Measurements from ENCODE around the gene OSBPL2. TPM values are rescaled to one million over a fixed set of nuclear protein-coding genes. Genes with fewer than 3 reads are reported as not detected.

OSBPL2 gene
- polyA plus RNA-seq, 6 donors from 2014 or later, result 15.8 to 29.5 (median 17.7) TPM

DNA sequence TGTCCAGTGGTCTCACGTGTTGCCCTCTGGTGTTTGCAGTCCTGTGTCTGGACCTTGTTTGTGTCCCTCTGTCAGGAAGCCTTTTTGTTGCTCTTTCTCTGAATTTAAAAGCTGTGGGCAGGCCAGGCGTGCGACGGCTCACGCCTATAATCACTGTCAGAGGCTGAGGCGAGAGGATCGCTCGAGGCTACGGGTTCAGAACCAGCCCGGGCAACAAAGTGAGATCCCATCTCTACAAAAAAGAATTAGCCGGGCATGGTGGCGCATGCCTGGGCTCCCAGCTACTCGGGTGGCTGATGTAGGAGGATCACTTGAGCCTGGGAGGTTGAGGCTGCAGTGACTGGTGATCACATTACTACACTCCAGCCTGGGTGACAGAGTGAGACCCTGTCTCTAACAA, 28.5 kb downstream of the OSBPL2 start:
- Mint-ChIP-seq H3K36me3 (peaks cover 5 to 16% of the 10 kb centered on the region in 2 donors), H3K27me3 (no peaks in the 10 kb centered on the region), H3K4me1 (peaks cover 0 to 10% (median 0%) of the 10 kb centered on the region in 3 donors), H3K27ac (no peak overlapping the region), H3K4me3 (no peak overlapping the region), H3K9me3 (peaks cover 0 to 2% (median 0%) of the 10 kb centered on the region in 7 donors)
- DNase-seq (no peak), ATAC-seq (ENCODE audit: low read depth in 2 of 2) (no peak)

DNA sequence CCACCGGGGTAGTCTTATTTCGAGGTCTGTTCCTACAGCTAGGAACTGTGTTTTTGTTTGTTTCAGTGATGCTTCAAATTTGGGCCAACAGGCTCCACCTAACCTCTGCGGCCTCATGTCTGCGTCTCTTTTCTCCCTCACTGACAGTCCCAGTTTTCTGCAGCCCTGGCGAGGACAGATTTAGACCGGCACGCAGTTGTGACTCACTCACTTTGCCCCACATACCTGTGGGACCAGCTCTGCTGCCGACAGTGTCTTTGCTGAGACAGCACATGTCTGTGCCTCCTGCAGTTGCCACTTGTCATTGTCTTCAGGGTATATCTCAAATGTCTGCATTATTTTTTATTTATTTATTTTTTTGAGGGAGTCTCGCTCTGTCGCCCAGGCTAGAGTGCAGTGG, 29.2 kb downstream of the OSBPL2 start:
- no peaks in the 10 kb centered on the region for H3K27me3 Mint-ChIP-seq
- peaks cover 0 to 9% (median 0%) of the 10 kb centered on the region in 3 donors for H3K4me1 Mint-ChIP-seq
- peaks cover 0 to 2% (median 0%) of the 10 kb centered on the region in 7 donors for H3K9me3 Mint-ChIP-seq
- ATAC-seq (ENCODE audit: low read depth in 2 of 2), result no peak
- H3K36me3 Mint-ChIP-seq, result peaks cover 5 to 21% of the 10 kb centered on the region in 2 donors
- no peak overlapping the region for H3K4me3 Mint-ChIP-seq
- H3K27ac Mint-ChIP-seq, result peak overlapping the region in 1 of 6 donors; percentile 30
- no peak for DNase-seq

- H3K4me3 Mint-ChIP-seq, result no peak overlapping the region
- ATAC-seq (ENCODE audit: low read depth in 2 of 2) (no peak), DNase-seq (no peak)
- H3K27me3 Mint-ChIP-seq, result no peaks in the 10 kb centered on the region
- H3K9me3 Mint-ChIP-seq, result peaks cover 0 to 2% (median 0%) of the 10 kb centered on the region in 7 donors
- H3K27ac Mint-ChIP-seq, result peak overlapping the region in 1 of 6 donors; percentile 33
- peaks cover 0 to 11% (median 3%) of the 10 kb centered on the region in 3 donors for H3K4me1 Mint-ChIP-seq
- H3K36me3 Mint-ChIP-seq, result peaks cover 5 to 24% of the 10 kb centered on the region in 2 donors
Observed at GRCh38 chr20:62268228-62268900, 30.0 kb downstream of the OSBPL2 start.

- ATAC-seq (ENCODE audit: low read depth in 2 of 2) (no peak), DNase-seq (no peak)
- Mint-ChIP-seq H3K27me3 (no peaks in the 10 kb centered on the region), H3K4me3 (no peak overlapping the region), H3K27ac (no peak overlapping the region), H3K9me3 (peaks cover 0 to 2% (median 0%) of the 10 kb centered on the region in 7 donors), H3K36me3 (peaks cover 5 to 24% of the 10 kb centered on the region in 2 donors), H3K4me1 (peaks cover 8 to 21% (median 13%) of the 10 kb centered on the region in 3 donors)
Observed at GRCh38 chr20:62269378-62269777, 31.1 kb downstream of the OSBPL2 start.

- H3K4me1 Mint-ChIP-seq, result peaks cover 12 to 26% (median 18%) of the 10 kb centered on the region in 3 donors
Observed at GRCh38 chr20:62269871-62270270, 31.6 kb downstream of the OSBPL2 start.

GRCh38 chr20:62272200-62272599, 33.9 kb downstream of the OSBPL2 start:
- Mint-ChIP-seq H3K4me3 (no peak overlapping the region), H3K9me3 (no peaks in the 10 kb centered on the region), H3K27me3 (no peaks in the 10 kb centered on the region), H3K36me3 (peaks cover 0 to 8% of the 10 kb centered on the region in 2 donors), H3K27ac (no peak overlapping the region), H3K4me1 (peaks cover 20 to 32% (median 30%) of the 10 kb centered on the region in 3 donors)
- ATAC-seq (ENCODE audit: low read depth in 2 of 2) (no peak), DNase-seq (no peak)

More at GRCh38 chr20:62269871-62270270, 31.6 kb downstream of the OSBPL2 start:
- Mint-ChIP-seq H3K36me3 (peaks cover under 1 to 20% of the 10 kb centered on the region in 2 donors), H3K4me3 (no peak overlapping the region), H3K27me3 (no peaks in the 10 kb centered on the region), H3K27ac (no peak overlapping the region), H3K9me3 (no peaks in the 10 kb centered on the region)
- ATAC-seq (ENCODE audit: low read depth in 2 of 2) (no peak), DNase-seq (no peak)

DNA sequence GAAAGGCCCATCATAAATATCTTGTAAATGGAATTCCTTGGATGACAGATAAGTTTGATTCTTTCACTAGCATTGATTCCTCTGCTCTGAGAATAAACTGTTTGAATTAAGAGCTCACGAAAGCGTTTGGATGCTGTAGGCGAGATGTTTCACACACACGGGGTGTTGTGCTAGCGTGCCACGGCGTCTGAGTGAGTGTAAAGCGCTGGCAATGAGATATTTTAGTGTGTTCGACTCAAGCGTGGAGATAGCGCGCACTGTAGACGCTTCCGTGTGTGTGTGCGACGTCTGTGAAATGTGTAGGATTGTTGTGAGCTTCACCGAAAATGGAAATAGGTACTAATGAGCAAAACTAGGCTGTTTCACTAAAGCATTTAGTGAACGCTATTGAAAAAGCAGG, 35.1 kb downstream of the OSBPL2 start:
- H3K36me3 Mint-ChIP-seq, result peaks cover 0 to 8% of the 10 kb centered on the region in 2 donors
- DNase-seq (no peak), ATAC-seq (ENCODE audit: low read depth in 2 of 2) (no peak)
- H3K9me3 Mint-ChIP-seq, result no peaks in the 10 kb centered on the region
- H3K4me1 Mint-ChIP-seq, result peaks cover 20 to 32% (median 30%) of the 10 kb centered on the region in 3 donors
- no peaks in the 10 kb centered on the region for H3K27me3 Mint-ChIP-seq
- peak overlapping the region in 1 of 8 donors; percentile 13 for H3K4me3 Mint-ChIP-seq
- H3K27ac Mint-ChIP-seq, result peak overlapping the region in 2 of 6 donors; percentile 59 to 60

GRCh38 chr20:62274332-62274950, 36.1 kb downstream of the OSBPL2 start:
- Mint-ChIP-seq H3K4me1 (peaks cover 20 to 32% (median 30%) of the 10 kb centered on the region in 3 donors), H3K36me3 (peaks cover 4 to 8% of the 10 kb centered on the region in 2 donors), H3K27me3 (no peaks in the 10 kb centered on the region), H3K4me3 (peak overlapping the region in 5 of 8 donors; percentile 21 to 71 (median 53)), H3K27ac (peak overlapping the region in 4 of 6 donors; percentile 65 to 85 (median 74)), H3K9me3 (no peaks in the 10 kb centered on the region)
- peak; percentile 13 for DNase-seq
- ATAC-seq (ENCODE audit: low read depth in 2 of 2), result peak; percentile 81 to 82

GRCh38 chr20:62275219-62275618, 36.9 kb downstream of the OSBPL2 start:
- ATAC-seq (ENCODE audit: low read depth in 2 of 2) (peak; percentile 78 to 82), DNase-seq (peak; percentile 9)
- Mint-ChIP-seq H3K4me3 (peak overlapping the region in 5 of 8 donors; percentile 26 to 71 (median 48)), H3K36me3 (peaks cover 8 to 10% of the 10 kb centered on the region in 2 donors), H3K4me1 (peaks cover 20 to 30% (median 29%) of the 10 kb centered on the region in 3 donors), H3K27me3 (no peaks in the 10 kb centered on the region), H3K9me3 (no peaks in the 10 kb centered on the region), H3K27ac (peak overlapping the region in 5 of 6 donors; percentile 6 to 84 (median 57))

GRCh38 chr20:62276439-62276838, 38.1 kb downstream of the OSBPL2 start:
- DNase-seq (no peak), ATAC-seq (ENCODE audit: low read depth in 2 of 2) (no peak)
- Mint-ChIP-seq H3K27me3 (no peaks in the 10 kb centered on the region), H3K4me3 (no peak overlapping the region), H3K36me3 (peaks cover 8 to 11% of the 10 kb centered on the region in 2 donors), H3K4me1 (peaks cover 20 to 30% (median 26%) of the 10 kb centered on the region in 3 donors), H3K9me3 (no peaks in the 10 kb centered on the region), H3K27ac (no peak overlapping the region)

- peak overlapping the region in 1 of 6 donors; percentile 63 for H3K27ac Mint-ChIP-seq
- peaks cover 11 to 16% of the 10 kb centered on the region in 2 donors for H3K36me3 Mint-ChIP-seq
Observed at GRCh38 chr20:62277253-62277652, 38.9 kb downstream of the OSBPL2 start.

GRCh38 chr20:62280303-62280702, 42.0 kb downstream of the OSBPL2 start:
- no peak overlapping the region for H3K4me3 Mint-ChIP-seq
- no peaks in the 10 kb centered on the region for H3K9me3 Mint-ChIP-seq

More at GRCh38 chr20:62277253-62277652, 38.9 kb downstream of the OSBPL2 start:
- no peak for DNase-seq
- no peak for ATAC-seq (ENCODE audit: low read depth in 2 of 2)
- Mint-ChIP-seq H3K9me3 (no peaks in the 10 kb centered on the region), H3K4me1 (peaks cover 20 to 30% (median 26%) of the 10 kb centered on the region in 3 donors), H3K27me3 (no peaks in the 10 kb centered on the region), H3K4me3 (no peak overlapping the region)

GRCh38 chr20:62281161-62281933, 43.0 kb downstream of the OSBPL2 start:
- DNase-seq (no peak), ATAC-seq (ENCODE audit: low read depth in 2 of 2) (no peak)
- H3K36me3 Mint-ChIP-seq, result peaks cover 5 to 16% of the 10 kb centered on the region in 2 donors
- no peaks in the 10 kb centered on the region for H3K9me3 Mint-ChIP-seq
- H3K27ac Mint-ChIP-seq, result no peak overlapping the region
- H3K4me3 Mint-ChIP-seq, result no peak overlapping the region
- H3K27me3 Mint-ChIP-seq, result no peaks in the 10 kb centered on the region
- no peaks in the 10 kb centered on the region for H3K4me1 Mint-ChIP-seq

More at GRCh38 chr20:62280303-62280702, 42.0 kb downstream of the OSBPL2 start:
- peaks cover 5 to 16% of the 10 kb centered on the region in 2 donors for H3K36me3 Mint-ChIP-seq
- ATAC-seq (ENCODE audit: low read depth in 2 of 2) (no peak), DNase-seq (no peak)
- H3K27me3 Mint-ChIP-seq, result no peaks in the 10 kb centered on the region
- H3K27ac Mint-ChIP-seq, result no peak overlapping the region
- H3K4me1 Mint-ChIP-seq, result peaks cover 2 to 7% (median 3%) of the 10 kb centered on the region in 3 donors

Measured in naive B cell (primary cell).